ENCODE measurements around the gene FAM83D. TPM values are rescaled to one million over a fixed set of nuclear protein-coding genes. Genes with fewer than 3 reads are reported as not detected.

FAM83D gene
- total and polyA plus RNA-seq, 8 donors, result 0.06 to 0.38 (median 0.22) TPM; not detected in 1

GRCh38 chr20:38999965-39000910, 74.0 kb downstream of the FAM83D start:
- intact Hi-C loops (cut with DNase I), result no loop called here
- Histone ChIP-seq H3K4me1 (no peaks in the 10 kb centered on the region), H3K27me3 (no peaks in the 10 kb centered on the region), H3K4me3 (no peak overlapping the region), H3K9me3 (no peaks in the 10 kb centered on the region), H3K36me3 (peaks cover 3 to 33% (median 9%) of the 10 kb centered on the region in 3 donors), H3K27ac (no peak overlapping the region)
- no peak for TF ChIP-seq CTCF (IDR thresholded peaks at IDR 0.05)
- no peak for DNase-seq
- ATAC-seq, result no peak
- WGBS, 2 donors, result 85 to 88% methylated on average over 6 of the region's 6 CpGs
- FAIRE-seq, result no peak

Other genes starting within 250 kb of the FAM83D start
- gene SLC32A1, start 201.9 kb upstream of the FAM83D start, total RNA-seq, result not detected
- not detected for gene SLC32A1, start 201.9 kb upstream of the FAM83D start, polyA plus RNA-seq
- gene ACTR5, start 178.0 kb upstream of the FAM83D start, total RNA-seq, result 1 to 10 TPM; 2.4 to 4.4 (median 3.1) TPM
- gene ACTR5, start 178.0 kb upstream of the FAM83D start, polyA plus RNA-seq, result 1 to 10 TPM; 7.4 to 9.8 TPM
- gene PPP1R16B, start 120.7 kb upstream of the FAM83D start, total RNA-seq, result 1 to 10 TPM; 1.0 to 2.7 (median 1.5) TPM
- gene PPP1R16B, start 120.7 kb upstream of the FAM83D start, polyA plus RNA-seq, result 1 to 10 TPM; 1.1 to 1.2 TPM
- gene DHX35, start 35.9 kb downstream of the FAM83D start, total RNA-seq, result 1 to 10 TPM; 2.2 to 5.1 (median 3.0) TPM
- 1 to 10 TPM; 3.7 to 6.8 TPM for gene DHX35, start 35.9 kb downstream of the FAM83D start, polyA plus RNA-seq